HG03342 (cell line): ENCODE measurements around the gene ANKRD36C.
"Not testable (repeated sequence)": the region's sequence is repeated elsewhere in the genome, so short reads cannot be mapped to it uniquely, and the experiment has no call there.

Source experiments
- ATAC-seq: cut with Tn5 transposase; IDR thresholded peaks from one replicate; pipeline ENCODE4 v1.9.1; 2021; ENCODE audit warnings: mild to moderate bottlenecking, moderate library complexity; ENCODE audit not compliant: unreplicated experiment

The ANKRD36C gene

GRCh38 chr2:95799892-95800291 lies 191.7 kb downstream of the ANKRD36C start:
- ATAC-seq = no peak

GRCh38 chr2:95799147-95799889 lies 192.3 kb downstream of the ANKRD36C start:
- not testable (repeated sequence) for ATAC-seq

GRCh38 chr2:95796249-95797099 lies 195.2 kb downstream of the ANKRD36C start:
- not testable (repeated sequence) for ATAC-seq

- not testable (repeated sequence) for ATAC-seq
These were observed 197.7 kb downstream of the ANKRD36C start for GRCh38 chr2:95793970-95794369.

GRCh38 chr2:95790180-95790579 lies 201.4 kb downstream of the ANKRD36C start:
- not testable (repeated sequence) for ATAC-seq

GRCh38 chr2:95789385-95789784 lies 202.2 kb downstream of the ANKRD36C start:
- not testable (repeated sequence) for ATAC-seq

GRCh38 chr2:95788642-95789041 lies 203.0 kb downstream of the ANKRD36C start:
- ATAC-seq = not testable (repeated sequence)
